C4-2B (cell line): Measurements from ENCODE around the gene BARHL1.

Experiments used
- CTCF ChIP-seq: fragments of 450-650 bp; conservative IDR thresholded peaks from 2 replicates; pipeline ENCODE4 v1.5.1; 2017; ENCODE audit warnings: mild to moderate bottlenecking
- ZFX ChIP-seq: fragments of 450-650 bp; IDR thresholded peaks from 2 replicates; pipeline ENCODE4 v1.6.1; 2017

GRCh38 chr9:132594412-132594811, 12.0 kb downstream of the BARHL1 start:
- no peak for TF ChIP-seq CTCF
- TF ChIP-seq ZFX: no peak
